SU-DHL-6 (cell line): Measurements from ENCODE around the gene ADAMTS17.

Experiments used
- H2AFZ ChIP-seq: fragments of 200-600 bp; sonication (generic); 2 replicates; pipeline ENCODE4 v1.6.1; 2014; ENCODE audit warnings: low read depth, mild to moderate bottlenecking, moderate library complexity, mixed read lengths, antibody characterized with exemption, low read length; ENCODE audit not compliant: severe bottlenecking
- H3F3A ChIP-seq: fragments of 200-600 bp; shearing (Covaris generic); 2 replicates; pipeline ENCODE4 v1.6.0; 2016; ENCODE audit warnings: antibody characterized with exemption, mild to moderate bottlenecking; ENCODE audit not compliant: insufficient read depth
- H3K27ac ChIP-seq: fragments of 200-600 bp; sonication (generic); 2 replicates; pipeline ENCODE4 v1.5.1; 2016; ENCODE audit warnings: low read depth, mild to moderate bottlenecking, low read length, moderate library complexity, mixed read lengths
- H3K27me3 ChIP-seq: fragments of 200-600 bp; sonication (generic), shearing (Covaris generic); 2 replicates; pipeline ENCODE4 v1.6.0; 2014; ENCODE audit warnings: mild to moderate bottlenecking, low read length
- H3K36me3 ChIP-seq: fragments of 200-600 bp; sonication (generic); 2 replicates; pipeline ENCODE4 v1.6.1; 2014; ENCODE audit warnings: mild to moderate bottlenecking, low read length, mixed read lengths
- H3K4me2 ChIP-seq: fragments of 300-600, 200-600 bp; shearing (Covaris generic), sonication (generic); 2 replicates; pipeline ENCODE4 v1.6.0; 2014; ENCODE audit warnings: low read length, low read depth, mild to moderate bottlenecking; ENCODE audit not compliant: poor library complexity, severe bottlenecking
- H3K4me3 ChIP-seq: fragments of 200-600 bp; sonication (generic); 2 replicates; pipeline ENCODE4 v1.5.1; 2014; ENCODE audit warnings: antibody characterized with exemption, low read length, mild to moderate bottlenecking, mixed read lengths; ENCODE audit not compliant: insufficient read depth, poor library complexity, severe bottlenecking
- H3K79me2 ChIP-seq: fragments of 200-600 bp; sonication (generic); 2 replicates; pipeline ENCODE4 v1.6.1; 2014; ENCODE audit warnings: mild to moderate bottlenecking, low read length, moderate library complexity; ENCODE audit not compliant: insufficient read depth
- H3K9ac ChIP-seq: fragments of 200-600 bp; sonication (generic); 2 replicates; pipeline ENCODE4 v1.7.0; 2014; ENCODE audit warnings: mild to moderate bottlenecking, low read length
- H3K9me2 ChIP-seq: fragments of 200-600 bp; sonication (generic); replicated peaks from 2 replicates; pipeline ENCODE4 v1.6.1; 2014; ENCODE audit warnings: low read length; ENCODE audit not compliant: insufficient read depth
- H3K9me3 ChIP-seq: fragments of 200-600 bp; sonication (generic); 2 replicates; pipeline ENCODE4 v1.6.1; 2014; ENCODE audit warnings: low read length, mixed read lengths; ENCODE audit not compliant: insufficient read depth
- H4K20me1 ChIP-seq: fragments of 200-600 bp; sonication (generic); 2 replicates; pipeline ENCODE4 v1.6.1; 2014; ENCODE audit warnings: low read depth, mild to moderate bottlenecking, antibody characterized with exemption, low read length, moderate library complexity, mixed read lengths
- EZH2phosphoT487 ChIP-seq: fragments of 200-600 bp; sonication (generic), shearing (Covaris generic); conservative IDR thresholded peaks from 2 replicates; pipeline ENCODE4 v1.6.1; 2018; ENCODE audit warnings: mild to moderate bottlenecking, antibody characterized with exemption, low read length, moderate library complexity, mixed read lengths
- TF ChIP-seq, protein P1 (sequence below): fragments of 200-600 bp; sonication (generic); IDR thresholded peaks from one replicate; pipeline ENCODE4 v1.5.1; 2017; ENCODE audit warnings: antibody characterized with exemption, mild to moderate bottlenecking, low read length, moderate library complexity; ENCODE audit not compliant: insufficient read depth, poor library complexity, severe bottlenecking

The ADAMTS17 gene

GRCh38 chr15:100042558-100042957, 299.2 kb downstream of the ADAMTS17 start:
- Histone ChIP-seq H3K9me2 (no peaks in the 10 kb centered on the region), H2AFZ (no peak overlapping the region), H3F3A (no peaks in the 10 kb centered on the region), H4K20me1 (no peaks in the 10 kb centered on the region), H3K79me2 (no peaks in the 10 kb centered on the region), H3K9me3 (no peaks in the 10 kb centered on the region), H3K9ac (no peak overlapping the region), H3K36me3 (no peaks in the 10 kb centered on the region), H3K27ac (no peak overlapping the region), H3K4me2 (no peak overlapping the region), H3K27me3 (no peaks in the 10 kb centered on the region), H3K4me3 (no peak overlapping the region)
- TF ChIP-seq, protein P1, sequence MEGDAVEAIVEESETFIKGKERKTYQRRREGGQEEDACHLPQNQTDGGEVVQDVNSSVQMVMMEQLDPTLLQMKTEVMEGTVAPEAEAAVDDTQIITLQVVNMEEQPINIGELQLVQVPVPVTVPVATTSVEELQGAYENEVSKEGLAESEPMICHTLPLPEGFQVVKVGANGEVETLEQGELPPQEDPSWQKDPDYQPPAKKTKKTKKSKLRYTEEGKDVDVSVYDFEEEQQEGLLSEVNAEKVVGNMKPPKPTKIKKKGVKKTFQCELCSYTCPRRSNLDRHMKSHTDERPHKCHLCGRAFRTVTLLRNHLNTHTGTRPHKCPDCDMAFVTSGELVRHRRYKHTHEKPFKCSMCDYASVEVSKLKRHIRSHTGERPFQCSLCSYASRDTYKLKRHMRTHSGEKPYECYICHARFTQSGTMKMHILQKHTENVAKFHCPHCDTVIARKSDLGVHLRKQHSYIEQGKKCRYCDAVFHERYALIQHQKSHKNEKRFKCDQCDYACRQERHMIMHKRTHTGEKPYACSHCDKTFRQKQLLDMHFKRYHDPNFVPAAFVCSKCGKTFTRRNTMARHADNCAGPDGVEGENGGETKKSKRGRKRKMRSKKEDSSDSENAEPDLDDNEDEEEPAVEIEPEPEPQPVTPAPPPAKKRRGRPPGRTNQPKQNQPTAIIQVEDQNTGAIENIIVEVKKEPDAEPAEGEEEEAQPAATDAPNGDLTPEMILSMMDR = no peak
- no peak for TF ChIP-seq EZH2phosphoT487

GRCh38 chr15:100041127-100041828, 300.5 kb downstream of the ADAMTS17 start:
- Histone ChIP-seq H3K9me3 (no peaks in the 10 kb centered on the region), H3K9ac (no peak overlapping the region), H3K4me3 (no peak overlapping the region), H3K27me3 (no peaks in the 10 kb centered on the region), H2AFZ (no peak overlapping the region), H3K36me3 (no peaks in the 10 kb centered on the region), H3K9me2 (no peaks in the 10 kb centered on the region), H3K4me2 (no peak overlapping the region), H3K27ac (no peak overlapping the region), H4K20me1 (no peaks in the 10 kb centered on the region), H3F3A (no peaks in the 10 kb centered on the region), H3K79me2 (no peaks in the 10 kb centered on the region)
- TF ChIP-seq, protein P1 = no peak
- TF ChIP-seq EZH2phosphoT487 = no peak

DNA sequence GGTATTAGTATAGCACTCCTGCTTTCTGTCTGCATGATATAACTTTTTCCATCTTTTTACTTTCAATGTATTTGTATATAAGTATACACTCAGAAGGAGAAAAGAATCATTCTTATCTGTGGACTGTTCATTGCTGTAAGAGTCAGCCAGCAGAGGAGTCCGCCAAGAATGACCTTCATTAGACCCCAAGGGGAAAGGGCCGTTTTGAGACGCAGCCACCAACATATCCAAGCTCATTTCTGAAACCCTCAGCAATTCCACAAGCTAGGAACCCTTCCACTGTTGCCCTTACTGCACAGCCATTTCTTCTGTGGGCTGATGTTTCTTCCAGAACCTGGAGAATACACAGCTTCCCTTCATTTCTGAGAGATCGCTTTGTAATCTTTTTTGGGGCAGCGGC, 301.8 kb downstream of the ADAMTS17 start:
- Histone ChIP-seq H3K27ac (no peak overlapping the region), H3K36me3 (no peaks in the 10 kb centered on the region), H3K9ac (no peak overlapping the region), H3K79me2 (no peaks in the 10 kb centered on the region), H3K9me2 (no peaks in the 10 kb centered on the region), H3K4me2 (no peak overlapping the region), H4K20me1 (no peaks in the 10 kb centered on the region), H3K27me3 (no peaks in the 10 kb centered on the region), H2AFZ (no peak overlapping the region), H3K9me3 (no peaks in the 10 kb centered on the region), H3K4me3 (no peak overlapping the region), H3F3A (no peaks in the 10 kb centered on the region)
- TF ChIP-seq, protein P1 = no peak
- TF ChIP-seq EZH2phosphoT487 = no peak
